Type B pancreatic cell (in vitro differentiated cells): Measurements from ENCODE around the gene ACOT13. TPM values are rescaled to one million over a fixed set of nuclear protein-coding genes. Genes with fewer than 3 reads are reported as not detected.
"Not testable (repeated sequence)": the region's sequence is repeated elsewhere in the genome, so short reads cannot be mapped to it uniquely, and the experiment has no call there.

Experiments used
- DNase-seq: peaks from one replicate; pipeline ENCODE4 v3.0.0; 2021; ENCODE audit warnings: mixed read lengths; ENCODE audit not compliant: unreplicated experiment; ENCODE audit errors: extremely low spot score
- H3K27ac Mint-ChIP-seq: 2 replicates; pipeline ENCODE4 v1.8.0; 2021; ENCODE audit warnings: mild to moderate bottlenecking, mixed read lengths
- H3K27me3 Mint-ChIP-seq: 2 replicates; pipeline ENCODE4 v1.8.0; 2021; ENCODE audit warnings: mixed read lengths
- H3K36me3 Mint-ChIP-seq: 2 replicates; pipeline ENCODE4 v1.8.0; 2021; ENCODE audit warnings: mixed read lengths
- H3K4me1 Mint-ChIP-seq: one replicate; pipeline ENCODE4 v1.8.0; 2021; ENCODE audit warnings: mixed read lengths; ENCODE audit not compliant: unreplicated experiment
- H3K4me3 Mint-ChIP-seq: 2 replicates; pipeline ENCODE4 v1.8.0; 2021; ENCODE audit warnings: mild to moderate bottlenecking, mixed read lengths
- H3K9me3 Mint-ChIP-seq: 2 replicates; pipeline ENCODE4 v1.8.0; 2021; ENCODE audit warnings: mixed read lengths
- CTCF ChIP-seq: fragments of 200-600 bp; sonication (generic); conservative IDR thresholded peaks from 2 replicates; pipeline ENCODE4 v1.5.0; 2021; ENCODE audit warnings: antibody characterized with exemption, mild to moderate bottlenecking
- total RNA-seq: library from RNA; stranded (reverse); gene quantifications from 2 replicates; pipeline ENCODE4 v1.2.1, GENCODE V29; 2021; ENCODE audit warnings: low replicate concordance

Gene ACOT13
- total RNA-seq, 1 donor from 2014 or later: 24.7 TPM

- peaks cover 34% of the 10 kb centered on the region for H3K36me3 Mint-ChIP-seq
- DNase-seq: no peak
- peak overlapping the region; percentile 97 for H3K4me3 Mint-ChIP-seq
- TF ChIP-seq CTCF: no peak
- H3K9me3 Mint-ChIP-seq: no peaks in the 10 kb centered on the region
- H3K27me3 Mint-ChIP-seq: no peaks in the 10 kb centered on the region
- H3K4me1 Mint-ChIP-seq: peaks cover 28% of the 10 kb centered on the region
- peak overlapping the region; percentile 19 for H3K27ac Mint-ChIP-seq
Measured at GRCh38 chr6:24663189-24663588, 3.7 kb upstream of the ACOT13 start.

DNA sequence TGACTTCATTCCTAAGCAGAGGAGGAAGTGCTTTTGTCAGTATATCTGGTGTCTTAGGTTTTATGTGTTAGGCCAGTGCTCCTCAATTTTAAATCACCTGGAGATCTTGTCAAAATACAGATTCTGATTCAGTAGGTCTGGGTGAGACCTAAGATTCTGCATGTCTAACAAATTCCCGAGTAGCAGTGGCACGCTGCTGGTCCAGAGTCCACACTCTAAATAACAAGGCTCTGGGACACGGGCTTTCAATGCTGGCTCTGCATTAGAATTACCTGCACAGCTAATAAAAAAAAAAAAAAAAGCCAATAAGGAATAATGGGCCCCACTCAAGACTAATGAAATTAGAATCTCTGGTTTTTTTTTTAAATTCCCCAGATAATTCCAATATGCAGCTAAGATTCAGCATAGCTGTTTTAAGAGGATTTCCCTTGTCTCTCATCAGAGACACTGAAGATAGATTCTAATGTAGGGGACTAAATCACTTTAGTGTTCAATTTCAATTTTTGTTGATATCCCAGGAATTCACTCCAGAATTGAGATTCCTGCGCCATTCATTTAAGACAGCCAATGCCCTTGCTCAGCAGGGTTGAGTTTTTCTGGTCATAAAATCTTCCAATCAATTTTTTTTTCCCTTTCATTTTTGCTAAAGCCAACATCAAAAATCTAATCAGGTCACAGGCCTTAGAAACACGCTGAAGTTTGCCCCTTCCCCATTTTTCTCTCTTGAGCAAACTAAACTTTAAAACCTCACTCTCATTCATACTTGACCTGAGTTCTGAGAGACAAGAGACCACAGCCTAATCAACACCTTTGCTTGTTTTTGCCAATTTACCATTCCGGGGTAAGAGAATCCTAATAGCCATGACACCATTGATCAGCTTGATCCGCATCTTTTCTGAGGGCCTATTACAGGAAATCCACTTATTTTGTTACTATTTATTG lies 2.6 kb upstream of the ACOT13 start:
- no peak for DNase-seq
- no peak for TF ChIP-seq CTCF
- Mint-ChIP-seq H3K4me3 (peak overlapping the region; percentile 97), H3K36me3 (peaks cover 36% of the 10 kb centered on the region), H3K4me1 (peaks cover 28% of the 10 kb centered on the region), H3K27ac (peak overlapping the region; percentile 38), H3K27me3 (no peaks in the 10 kb centered on the region), H3K9me3 (peaks cover 4% of the 10 kb centered on the region)

GRCh38 chr6:24666097-24666640 lies 708 bp upstream of the ACOT13 start:
- no peak for DNase-seq
- H3K4me1 Mint-ChIP-seq: peaks cover 28% of the 10 kb centered on the region
- peak overlapping the region; percentile 97 for H3K4me3 Mint-ChIP-seq
- no peaks in the 10 kb centered on the region for H3K27me3 Mint-ChIP-seq
- peak overlapping the region; percentile 97 for H3K27ac Mint-ChIP-seq
- no peak for TF ChIP-seq CTCF
- peaks cover 39% of the 10 kb centered on the region for H3K36me3 Mint-ChIP-seq
- H3K9me3 Mint-ChIP-seq: peaks cover 11% of the 10 kb centered on the region

GRCh38 chr6:24667378-24667803 lies 514 bp downstream of the ACOT13 start:
- no peak for DNase-seq
- H3K27me3 Mint-ChIP-seq: no peaks in the 10 kb centered on the region
- no peak for TF ChIP-seq CTCF
- H3K36me3 Mint-ChIP-seq: peaks cover 31% of the 10 kb centered on the region
- H3K4me1 Mint-ChIP-seq: peaks cover 22% of the 10 kb centered on the region
- H3K9me3 Mint-ChIP-seq: peaks cover 11% of the 10 kb centered on the region
- peak overlapping the region; percentile 97 for H3K27ac Mint-ChIP-seq
- H3K4me3 Mint-ChIP-seq: peak overlapping the region; percentile 97

DNA sequence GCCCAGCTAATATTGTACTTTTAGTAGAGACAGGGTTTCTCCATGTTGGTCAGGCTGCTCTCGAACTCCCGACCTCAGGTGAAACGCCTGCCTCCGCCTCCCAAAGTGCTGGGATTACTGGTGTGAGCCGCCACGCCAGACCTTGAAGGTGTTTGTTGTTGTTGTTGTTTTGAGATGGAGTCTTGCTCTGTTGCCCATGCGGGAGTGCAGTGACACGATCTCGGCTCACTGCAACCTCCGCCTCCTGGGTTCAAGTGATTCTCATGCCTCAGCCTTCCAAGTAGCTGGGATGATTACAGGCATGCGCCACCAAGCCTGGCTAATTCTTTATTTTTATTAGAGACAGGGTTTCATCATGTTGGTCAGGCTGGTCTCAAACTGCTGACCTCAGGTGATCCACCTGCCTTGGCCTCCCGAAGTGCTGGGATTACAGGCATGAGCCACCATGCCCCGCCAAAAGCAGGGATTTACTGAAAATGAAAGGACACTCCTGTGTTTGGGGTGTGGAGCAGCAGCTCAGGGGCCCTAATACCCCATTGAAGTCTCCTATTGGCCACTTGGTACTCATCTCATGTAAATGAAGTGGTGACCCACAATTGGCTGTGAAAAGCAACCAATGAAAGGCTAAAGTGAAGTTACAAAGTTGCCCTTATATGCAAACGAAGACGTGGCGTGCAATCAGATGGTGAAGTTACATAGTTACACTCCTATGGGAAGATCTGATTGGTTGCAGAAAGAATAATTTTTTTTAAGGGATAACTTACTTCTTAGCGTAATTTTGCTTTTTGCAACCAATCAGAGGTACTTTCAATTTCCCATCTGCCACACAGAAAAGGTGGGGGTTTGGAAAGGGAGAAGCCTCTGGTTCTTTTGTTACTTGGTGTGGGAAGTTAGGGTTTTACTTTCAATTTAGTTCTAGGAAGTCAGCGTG lies 1.5 kb downstream of the ACOT13 start:
- peaks cover 29% of the 10 kb centered on the region for H3K36me3 Mint-ChIP-seq

More for the DNA sequence above, 1.5 kb downstream of the ACOT13 start:
- DNase-seq, H3K27me3 Mint-ChIP-seq, H3K27ac Mint-ChIP-seq: not testable (repeated sequence)
- peaks cover 22% of the 10 kb centered on the region for H3K4me1 Mint-ChIP-seq
- peaks cover 15% of the 10 kb centered on the region for H3K9me3 Mint-ChIP-seq
- peak overlapping the region; percentile 97 for H3K4me3 Mint-ChIP-seq
